A673 (cell line): ENCODE measurements around the gene KRT36. TPM values are rescaled to one million over a fixed set of nuclear protein-coding genes. Genes with fewer than 3 reads are reported as not detected.

Experiments used
- BruUV-seq: library from RNA; stranded (reverse); fragments of 400-500 nt; replicated peaks from 2 replicates; lab custom pipeline; 2021; lab: Mats Ljungman, UMichigan
- CTCF ChIA-PET: fragments of 300-600 bp; sonication (Branson Sonifier 250); formaldehyde crosslinking; loops from one replicate; lab custom pipeline; 2022; ENCODE audit warnings: antibody characterized with exemption; lab: Charles Lee
- POLR2A ChIA-PET: fragments of 300-600 bp; sonication (Branson Sonifier 250); formaldehyde crosslinking; loops from one replicate; lab custom pipeline; 2022; ENCODE audit warnings: antibody characterized with exemption; ENCODE audit not compliant: low non-redundant PET; lab: Charles Lee
- DNase-seq: peaks from one replicate; pipeline ENCODE4 v3.0.0-alpha.2; 2015; ENCODE audit warnings: low spot score
- H3K27ac ChIP-seq: fragments of 200-600 bp; sonication (generic); 2 replicates; pipeline ENCODE4 v1.5.1; 2016; ENCODE audit warnings: mixed run types, low read depth, mild to moderate bottlenecking, mixed read lengths, antibody characterized with exemption, low read length; ENCODE audit not compliant: poor library complexity, severe bottlenecking
- H3K27me3 ChIP-seq: fragments of 200-600 bp; sonication (generic); replicated peaks from 2 replicates; pipeline ENCODE4 v1.6.1; 2017; ENCODE audit warnings: mixed run types, low read depth, mild to moderate bottlenecking, mixed read lengths, antibody characterized with exemption, low read length; ENCODE audit not compliant: insufficient read depth, poor library complexity
- H3K36me3 ChIP-seq: fragments of 200-600 bp; sonication (generic); 2 replicates; pipeline ENCODE4 v1.6.1; 2016; ENCODE audit warnings: mixed run types, mild to moderate bottlenecking, mixed read lengths, antibody characterized with exemption, low read length; ENCODE audit not compliant: insufficient read depth, poor library complexity, severe bottlenecking
- H3K4me1 ChIP-seq: fragments of 200-600 bp; sonication (generic); 2 replicates; pipeline ENCODE4 v1.6.1; 2017; ENCODE audit warnings: mixed run types, mild to moderate bottlenecking, mixed read lengths, antibody characterized with exemption, low read length; ENCODE audit not compliant: insufficient read depth, poor library complexity, severe bottlenecking
- H3K4me3 ChIP-seq: fragments of 200-600 bp; sonication (generic); 2 replicates; pipeline ENCODE4 v1.5.1; 2016; ENCODE audit warnings: low read depth, mixed run types, mild to moderate bottlenecking, mixed read lengths, low read length; ENCODE audit not compliant: poor library complexity, severe bottlenecking
- H3K9me3 ChIP-seq: fragments of 200-600 bp; sonication (generic); 2 replicates; pipeline ENCODE4 v1.6.1; 2016; ENCODE audit warnings: mixed run types, low read depth, mild to moderate bottlenecking, mixed read lengths, antibody characterized with exemption, low read length; ENCODE audit not compliant: poor library complexity, severe bottlenecking
- CTCF ChIP-seq: fragments of 300-800, 200-600 bp; sonication (generic); conservative IDR thresholded peaks from 2 replicates; pipeline ENCODE4 v1.5.1; 2017; ENCODE audit warnings: low read depth, mild to moderate bottlenecking, antibody characterized with exemption, low read length, moderate library complexity, mixed read lengths
- EZH2 ChIP-seq: fragments of 200-600 bp; sonication (generic); IDR thresholded peaks from 2 replicates; pipeline ENCODE4 v1.6.1; 2017; ENCODE audit warnings: borderline replicate concordance, low read depth, mild to moderate bottlenecking, mixed read lengths, antibody characterized with exemption, low read length; ENCODE audit not compliant: poor library complexity, severe bottlenecking
- intact Hi-C: fragments of 100-400 bp; cut with micrococcal nuclease; formaldehyde crosslinking; loops from one replicate; pipeline ENCODE4 v1.10.0; 2022; ENCODE audit not compliant: unreplicated experiment
- total RNA-seq: library from RNA; stranded (reverse); gene quantifications from 2 replicates; pipeline ENCODE4 v1.2.3, GENCODE V29; 2021

The KRT36 gene
- total RNA-seq, 1 experiment from 2014 or later = not detected

- ChIA-PET CTCF (no interaction called here), POLR2A (interaction anchor here (0.6 kb wide), 2 partner anchors 90 to 511 kb away, joined by 3 read pairs; no protein-coding TSS in a partner anchor)
- Histone ChIP-seq H3K4me1 (no peaks in the 10 kb centered on the region), H3K27ac (no peak overlapping the region), H3K36me3 (no peaks in the 10 kb centered on the region), H3K27me3 (no peaks in the 10 kb centered on the region), H3K9me3 (no peaks in the 10 kb centered on the region), H3K4me3 (no peak overlapping the region)
- no peak for TF ChIP-seq EZH2
- no peak for TF ChIP-seq CTCF
- intact Hi-C loops = no loop called here
- BruUV-seq = no TSS peak
- DNase-seq = no peak
Observed at GRCh38 chr17:41457676-41458075, 32.0 kb downstream of the KRT36 start.

- Histone ChIP-seq H3K36me3 (no peaks in the 10 kb centered on the region), H3K4me3 (no peak overlapping the region), H3K4me1 (no peaks in the 10 kb centered on the region), H3K27me3 (no peaks in the 10 kb centered on the region), H3K27ac (no peak overlapping the region), H3K9me3 (no peaks in the 10 kb centered on the region)
- POLR2A ChIA-PET = no interaction called here
- TF ChIP-seq EZH2 = no peak
- TF ChIP-seq CTCF = no peak
- no TSS peak for BruUV-seq
- CTCF ChIA-PET = no interaction called here
- no peak for DNase-seq
- intact Hi-C loops = no loop called here
Observed at GRCh38 chr17:41456204-41456603, 33.5 kb downstream of the KRT36 start.

- intact Hi-C loops = no loop called here
- Histone ChIP-seq H3K36me3 (no peaks in the 10 kb centered on the region), H3K4me1 (no peaks in the 10 kb centered on the region), H3K4me3 (no peak overlapping the region), H3K27me3 (no peaks in the 10 kb centered on the region), H3K27ac (no peak overlapping the region), H3K9me3 (no peaks in the 10 kb centered on the region)
- POLR2A ChIA-PET = no interaction called here
- DNase-seq = no peak
- TF ChIP-seq EZH2 (no peak), CTCF (no peak)
- CTCF ChIA-PET = no interaction called here
- BruUV-seq = no TSS peak
Observed at GRCh38 chr17:41455236-41455635, 34.5 kb downstream of the KRT36 start.
